ENCODE measurements around the gene APOC1.

DNA sequence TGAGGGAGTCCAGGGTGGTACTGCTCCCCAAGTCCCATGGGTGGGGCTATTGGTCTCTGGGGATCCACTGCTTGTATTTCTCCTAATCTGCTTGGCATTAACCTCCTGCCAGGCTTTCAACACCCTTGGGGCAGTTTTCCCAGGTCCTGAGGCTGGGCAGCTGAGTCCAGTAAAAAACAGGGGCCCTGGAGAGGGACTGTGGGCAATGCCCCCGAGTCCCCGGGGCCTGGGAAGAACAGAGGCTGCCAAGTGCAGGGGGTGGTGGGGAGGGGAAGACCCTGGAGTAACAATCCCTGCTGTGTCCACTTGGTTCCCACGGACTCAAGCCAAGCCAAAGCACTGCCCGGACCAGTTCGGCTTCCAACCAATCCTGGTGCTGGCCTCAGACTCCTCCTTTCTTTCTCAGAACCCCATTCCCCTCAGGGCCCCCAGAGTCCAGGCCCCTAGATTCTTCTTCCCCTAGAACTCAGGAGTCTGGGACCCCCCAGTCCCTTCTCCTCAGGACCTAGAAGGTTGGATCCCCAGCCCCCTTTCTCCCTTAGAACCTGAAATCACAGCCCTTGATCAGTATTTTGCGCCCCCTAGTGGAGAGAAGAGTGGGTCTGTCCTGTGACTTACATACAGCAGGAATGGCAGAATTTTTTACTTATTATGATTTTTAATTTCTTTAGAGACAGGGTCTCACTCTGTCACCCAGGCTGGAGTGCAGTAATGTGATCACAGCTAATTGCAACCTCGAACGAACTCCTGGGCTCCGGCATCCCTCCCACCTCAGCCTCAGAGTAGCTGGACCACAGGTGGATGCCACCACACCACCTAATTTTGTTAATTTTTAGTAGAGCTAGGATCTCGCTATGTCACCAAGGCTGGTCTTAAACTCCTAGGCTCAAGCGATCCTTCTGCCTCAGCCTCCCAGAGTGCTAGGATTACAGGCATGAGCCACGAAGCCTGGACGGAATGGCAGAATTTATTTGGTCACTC, 37.1 kb downstream of the APOC1 start:
- TF ChIP-seq, protein P1, sequence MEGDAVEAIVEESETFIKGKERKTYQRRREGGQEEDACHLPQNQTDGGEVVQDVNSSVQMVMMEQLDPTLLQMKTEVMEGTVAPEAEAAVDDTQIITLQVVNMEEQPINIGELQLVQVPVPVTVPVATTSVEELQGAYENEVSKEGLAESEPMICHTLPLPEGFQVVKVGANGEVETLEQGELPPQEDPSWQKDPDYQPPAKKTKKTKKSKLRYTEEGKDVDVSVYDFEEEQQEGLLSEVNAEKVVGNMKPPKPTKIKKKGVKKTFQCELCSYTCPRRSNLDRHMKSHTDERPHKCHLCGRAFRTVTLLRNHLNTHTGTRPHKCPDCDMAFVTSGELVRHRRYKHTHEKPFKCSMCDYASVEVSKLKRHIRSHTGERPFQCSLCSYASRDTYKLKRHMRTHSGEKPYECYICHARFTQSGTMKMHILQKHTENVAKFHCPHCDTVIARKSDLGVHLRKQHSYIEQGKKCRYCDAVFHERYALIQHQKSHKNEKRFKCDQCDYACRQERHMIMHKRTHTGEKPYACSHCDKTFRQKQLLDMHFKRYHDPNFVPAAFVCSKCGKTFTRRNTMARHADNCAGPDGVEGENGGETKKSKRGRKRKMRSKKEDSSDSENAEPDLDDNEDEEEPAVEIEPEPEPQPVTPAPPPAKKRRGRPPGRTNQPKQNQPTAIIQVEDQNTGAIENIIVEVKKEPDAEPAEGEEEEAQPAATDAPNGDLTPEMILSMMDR (IDR thresholded peaks at IDR 0.05) = peak; percentile 69 to 85 (median 78)
- no peak for TF ChIP-seq POLR2A (IDR thresholded peaks at IDR 0.05)

All from uterus (tissue), 2 donors.